Mononuclear cell (primary cell): Measurements from ENCODE around the gene ATP5F1D. TPM values are rescaled to one million over a fixed set of nuclear protein-coding genes. Genes with fewer than 3 reads are reported as not detected.

ENCODE experiments used
- H3K27me3 ChIP-seq: 2 replicates; pipeline ENCODE4 v1.6.0; 2011; ENCODE audit warnings: low read length, control low read depth; ENCODE audit not compliant: insufficient read depth
- H3K4me1 ChIP-seq: 2 replicates; pipeline ENCODE4 v1.5.1; 2011; ENCODE audit warnings: mild to moderate bottlenecking, low read length, control low read depth; ENCODE audit not compliant: insufficient read depth
- H3K4me3 ChIP-seq: 2 replicates; pipeline ENCODE4 v1.5.1; 2011; ENCODE audit warnings: mild to moderate bottlenecking, low read length, moderate library complexity
- H3K9me3 ChIP-seq: 2 replicates; pipeline ENCODE4 v1.5.1; 2011; ENCODE audit warnings: low read depth, mild to moderate bottlenecking, control low read depth, low read length
- total RNA-seq: library from RNA; depleted of rRNA; stranded (reverse); fragments of >200 nt; gene quantifications from one replicate; pipeline ENCODE4 v1.2.3, GENCODE V29; 2012

Gene ATP5F1D
- total RNA-seq, 1 donor: 10.4 TPM

- Histone ChIP-seq H3K27me3 (no peaks in the 10 kb centered on the region), H3K9me3 (no peaks in the 10 kb centered on the region), H3K4me1 (no peaks in the 10 kb centered on the region), H3K4me3 (no peak overlapping the region)
These were observed 14.8 kb upstream of the ATP5F1D start for GRCh38 chr19:1226522-1227303.

GRCh38 chr19:1227304-1228054, 14.1 kb upstream of the ATP5F1D start:
- no peaks in the 10 kb centered on the region for H3K9me3 ChIP-seq
- no peaks in the 10 kb centered on the region for H3K27me3 ChIP-seq
- H3K4me3 ChIP-seq: no peak overlapping the region
- no peaks in the 10 kb centered on the region for H3K4me1 ChIP-seq

DNA sequence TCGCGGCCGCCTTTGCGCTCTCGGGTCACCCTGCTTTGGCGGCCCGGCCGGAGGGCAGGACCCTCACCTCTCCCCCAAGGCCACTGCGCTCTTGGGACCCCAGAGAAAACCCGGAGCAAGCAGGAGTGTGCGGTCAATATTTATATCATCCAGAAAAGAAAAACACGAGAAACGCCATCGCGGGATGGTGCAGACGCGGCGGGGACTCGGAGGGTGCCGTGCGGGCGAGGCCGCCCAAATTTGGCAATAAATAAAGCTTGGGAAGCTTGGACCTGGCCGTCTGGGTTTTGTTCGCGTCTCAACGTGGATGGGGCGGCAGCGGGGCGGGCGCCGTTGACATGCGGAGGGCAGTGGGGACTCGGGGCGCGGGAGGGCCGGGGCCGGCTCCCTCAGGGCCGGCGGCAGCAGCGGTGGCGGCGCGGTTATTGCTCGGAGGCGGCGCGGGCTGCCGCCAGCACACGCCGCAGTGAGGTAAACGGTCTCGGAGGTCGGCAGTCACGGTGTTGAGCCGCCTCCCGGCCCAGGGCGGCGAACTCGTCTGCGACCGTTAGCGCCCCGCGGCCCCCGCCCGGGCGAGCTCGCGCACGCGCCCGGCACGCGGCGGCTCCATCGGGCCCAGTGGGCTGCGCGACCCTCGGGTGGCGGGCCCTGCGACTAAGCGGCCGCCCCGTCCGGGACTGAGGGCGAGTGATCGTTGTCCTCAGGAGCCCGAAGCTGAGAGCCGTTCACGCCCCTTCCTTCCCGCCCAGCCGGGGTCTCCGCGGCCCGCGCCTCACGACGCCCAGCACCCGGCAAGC, 13.2 kb upstream of the ATP5F1D start:
- H3K27me3 ChIP-seq: no peaks in the 10 kb centered on the region
- no peaks in the 10 kb centered on the region for H3K9me3 ChIP-seq
- no peaks in the 10 kb centered on the region for H3K4me1 ChIP-seq
- no peak overlapping the region for H3K4me3 ChIP-seq

DNA sequence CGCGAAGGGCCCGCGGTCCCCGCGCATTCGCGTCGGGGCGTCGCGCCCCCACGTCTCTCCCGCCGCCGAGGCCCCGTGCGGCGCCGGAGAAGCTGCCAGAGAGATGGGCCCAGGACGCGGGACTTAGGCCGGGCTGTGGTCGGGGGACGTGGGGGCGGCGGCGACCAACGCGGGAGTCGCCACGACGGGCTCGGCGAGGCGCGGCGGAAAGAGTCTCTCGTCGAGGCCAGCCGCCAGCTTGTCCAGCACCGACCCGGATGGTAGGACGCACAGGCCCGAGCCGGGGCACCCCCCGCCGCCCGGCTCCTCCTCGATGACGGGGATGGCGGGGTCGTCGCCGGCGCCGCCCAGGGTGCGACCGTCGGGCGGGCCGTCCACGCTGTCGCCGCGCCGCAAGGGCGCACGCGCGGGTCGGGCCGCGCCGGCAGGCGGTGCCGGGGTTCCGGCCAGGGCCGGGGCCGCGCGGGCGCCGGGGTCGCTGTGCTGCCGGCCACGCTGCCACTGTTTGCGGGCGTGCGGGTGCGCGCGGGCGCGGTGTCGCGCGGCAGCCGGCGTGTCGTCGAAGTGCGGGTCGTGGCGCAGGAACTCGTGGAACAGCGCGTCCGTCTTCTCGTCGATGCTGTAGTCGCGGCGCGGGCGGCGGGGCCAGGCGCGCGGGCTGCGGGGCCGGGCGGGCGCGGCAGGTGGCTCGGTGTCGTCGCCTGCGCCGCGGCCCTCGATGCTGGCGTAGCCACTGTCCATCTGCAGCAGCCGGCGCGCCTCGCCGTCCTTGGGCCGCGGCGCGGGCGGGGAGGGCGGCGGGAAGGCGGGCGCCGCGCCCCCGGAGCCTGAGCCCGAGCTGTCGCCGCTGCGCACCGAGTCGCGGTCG, 12.3 kb upstream of the ATP5F1D start:
- Histone ChIP-seq H3K27me3 (no peaks in the 10 kb centered on the region), H3K9me3 (no peaks in the 10 kb centered on the region), H3K4me3 (no peak overlapping the region), H3K4me1 (no peaks in the 10 kb centered on the region)

GRCh38 chr19:1229924-1230782, 11.4 kb upstream of the ATP5F1D start:
- Histone ChIP-seq H3K4me1 (no peaks in the 10 kb centered on the region), H3K9me3 (no peaks in the 10 kb centered on the region), H3K27me3 (no peaks in the 10 kb centered on the region), H3K4me3 (no peak overlapping the region)

- Histone ChIP-seq H3K27me3 (no peaks in the 10 kb centered on the region), H3K9me3 (no peaks in the 10 kb centered on the region), H3K4me1 (no peaks in the 10 kb centered on the region), H3K4me3 (no peak overlapping the region)
These were observed 10.6 kb upstream of the ATP5F1D start for GRCh38 chr19:1230783-1231489.

GRCh38 chr19:1231729-1232637, 9.6 kb upstream of the ATP5F1D start:
- Histone ChIP-seq H3K4me3 (no peak overlapping the region), H3K9me3 (no peaks in the 10 kb centered on the region)

GRCh38 chr19:1232652-1233072, 8.9 kb upstream of the ATP5F1D start:
- Histone ChIP-seq H3K27me3 (peaks cover 8% of the 10 kb centered on the region), H3K4me3 (no peak overlapping the region), H3K4me1 (peaks cover 7% of the 10 kb centered on the region), H3K9me3 (no peaks in the 10 kb centered on the region)

More at GRCh38 chr19:1231729-1232637, 9.6 kb upstream of the ATP5F1D start:
- Histone ChIP-seq H3K4me1 (peaks cover 2% of the 10 kb centered on the region), H3K27me3 (peaks cover 4% of the 10 kb centered on the region)

- H3K9me3 ChIP-seq: no peaks in the 10 kb centered on the region
- H3K27me3 ChIP-seq: peaks cover 10% of the 10 kb centered on the region
- H3K4me3 ChIP-seq: no peak overlapping the region
- peaks cover 9% of the 10 kb centered on the region for H3K4me1 ChIP-seq
These were observed 8.4 kb upstream of the ATP5F1D start for GRCh38 chr19:1233115-1233667.

GRCh38 chr19:1234051-1234954, 7.2 kb upstream of the ATP5F1D start:
- H3K4me1 ChIP-seq: peaks cover 11% of the 10 kb centered on the region
- H3K4me3 ChIP-seq: no peak overlapping the region
- peaks cover 14% of the 10 kb centered on the region for H3K27me3 ChIP-seq
- no peaks in the 10 kb centered on the region for H3K9me3 ChIP-seq

GRCh38 chr19:1234955-1235380, 6.6 kb upstream of the ATP5F1D start:
- Histone ChIP-seq H3K4me1 (peaks cover 11% of the 10 kb centered on the region), H3K9me3 (no peaks in the 10 kb centered on the region), H3K4me3 (no peak overlapping the region), H3K27me3 (peaks cover 14% of the 10 kb centered on the region)
